Superior temporal gyrus (tissue), 1 donor: ENCODE measurements around the gene ASB3.

Experiments used
- DNase-seq: peaks from one replicate; pipeline ENCODE4 v3.0.0-alpha.2; 2016; ENCODE audit errors: extremely low spot score

The ASB3 gene

DNA sequence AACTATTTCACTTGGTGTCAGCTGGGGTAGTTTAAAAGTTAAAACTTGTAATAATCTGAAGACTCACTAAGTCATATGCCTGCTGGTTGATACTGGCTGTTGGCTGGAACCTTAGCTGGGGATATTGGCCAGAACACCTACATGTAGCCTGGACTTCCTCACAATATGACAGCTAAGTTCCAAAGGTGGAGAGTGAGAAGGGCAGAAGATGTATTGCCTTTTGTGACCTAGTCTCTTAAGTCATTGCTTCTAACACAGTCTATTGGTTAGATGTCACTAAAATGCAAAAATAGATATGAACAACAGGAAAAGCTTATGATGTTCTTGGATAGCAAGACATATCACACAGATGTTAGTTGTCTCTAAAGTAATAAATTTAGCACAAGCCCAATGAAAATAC lies 132.4 kb downstream of the ASB3 start:
- DNase-seq, result no peak

- DNase-seq, result no peak
These were observed 134.6 kb downstream of the ASB3 start for GRCh38 chr2:53652131-53652530.

DNA sequence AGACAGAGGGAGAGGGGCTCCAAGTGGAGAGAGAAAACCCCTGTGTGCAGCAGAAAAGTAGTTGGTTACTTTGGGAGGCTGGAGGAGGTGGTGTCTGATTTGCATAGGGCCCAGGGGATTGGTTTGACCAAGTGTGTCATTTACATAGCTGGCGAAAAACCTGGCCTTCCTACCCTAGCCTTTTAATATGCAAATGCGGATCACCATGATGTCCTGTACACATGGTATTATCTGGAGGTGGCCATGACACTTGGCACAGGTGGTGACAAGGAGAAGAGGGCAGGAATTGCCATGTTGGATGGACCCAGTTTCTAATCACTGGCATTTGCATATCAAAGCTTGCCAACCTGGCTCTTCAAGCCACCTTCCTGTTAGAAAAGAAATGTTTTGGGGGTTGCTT lies 140.0 kb downstream of the ASB3 start:
- no peak for DNase-seq

DNA sequence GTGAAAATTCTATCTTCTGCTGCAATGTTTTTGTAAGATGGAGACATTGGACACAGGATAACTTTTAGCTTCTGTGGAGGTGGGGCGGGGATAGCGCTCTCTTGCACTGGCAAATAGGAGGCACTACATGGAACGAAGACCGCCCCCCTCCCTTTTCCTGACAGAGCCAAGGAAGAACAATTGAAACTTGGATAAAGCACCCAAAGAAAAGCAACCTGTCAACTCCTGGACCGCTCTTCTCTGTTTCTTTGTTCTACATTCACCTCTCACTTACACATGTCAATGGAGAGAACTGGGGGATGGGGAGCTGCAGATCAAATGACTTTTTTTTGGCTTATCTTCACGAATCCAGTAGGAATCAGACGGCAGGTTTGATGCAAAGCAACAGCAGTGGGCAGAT lies 145.5 kb downstream of the ASB3 start:
- DNase-seq, result no peak

- no peak for DNase-seq
These were observed 146.3 kb downstream of the ASB3 start for GRCh38 chr2:53640466-53640865.

DNA sequence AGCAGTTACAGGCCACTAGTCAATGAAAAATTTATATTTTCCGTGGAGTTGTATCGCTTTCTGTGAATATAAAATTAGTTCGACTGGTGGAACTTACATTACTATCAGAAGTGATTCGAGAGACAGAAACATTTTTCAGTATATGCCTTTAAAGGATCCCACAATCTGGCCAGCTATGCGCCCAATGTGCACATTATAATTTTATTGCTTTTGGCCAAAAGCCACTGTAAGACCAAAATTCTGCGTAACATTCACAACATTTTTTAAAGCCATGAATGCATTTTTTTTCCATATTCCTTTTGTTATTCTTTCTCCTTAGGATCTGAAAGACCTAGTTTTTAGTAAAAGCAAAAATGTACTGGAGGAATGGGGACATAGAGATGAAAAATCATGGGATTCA lies 150.2 kb downstream of the ASB3 start:
- no peak for DNase-seq

DNA sequence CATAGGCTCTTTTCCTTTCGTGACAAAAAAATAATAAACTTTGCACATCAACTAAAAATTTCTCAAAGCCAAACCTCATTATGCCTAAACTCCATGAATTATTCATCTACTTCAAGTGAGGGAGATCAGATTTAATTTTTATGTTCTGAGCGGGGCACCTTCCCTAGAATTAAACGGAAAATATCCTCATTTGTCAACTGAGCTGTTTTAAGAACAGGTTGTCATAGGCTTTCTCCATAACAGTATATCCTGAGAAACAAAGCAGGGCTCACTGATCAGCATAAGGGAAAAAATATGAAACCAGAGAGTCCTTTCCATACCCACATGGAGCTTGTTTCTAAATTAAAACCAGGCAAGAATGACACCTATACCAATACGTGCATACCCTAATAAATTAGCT lies 150.6 kb downstream of the ASB3 start:
- no peak for DNase-seq

DNA sequence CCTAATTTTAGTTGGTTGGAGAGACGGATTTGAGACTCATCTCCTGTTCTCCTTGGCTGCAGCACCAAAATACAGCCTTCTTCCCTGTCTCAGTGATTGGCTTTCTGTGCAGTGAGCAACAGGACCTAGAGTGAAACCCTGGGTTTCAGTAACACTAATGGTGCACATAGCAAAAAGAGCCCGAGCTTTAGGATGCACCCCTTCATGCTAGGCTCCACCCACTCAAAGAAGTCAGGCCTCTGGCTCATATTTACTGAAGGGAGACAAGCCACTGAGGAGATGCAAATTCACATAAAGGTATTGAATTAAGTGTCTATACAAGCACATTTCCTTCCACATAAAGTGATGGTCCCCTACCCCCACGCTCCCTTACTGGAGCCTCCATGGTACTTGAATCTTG lies 151.1 kb downstream of the ASB3 start:
- no peak for DNase-seq

GRCh38 chr2:53633441-53633840 lies 153.3 kb downstream of the ASB3 start:
- DNase-seq, result no peak

GRCh38 chr2:53632714-53633113 lies 154.0 kb downstream of the ASB3 start:
- no peak for DNase-seq

GRCh38 chr2:53632126-53632460 lies 154.7 kb downstream of the ASB3 start:
- no peak for DNase-seq

DNA sequence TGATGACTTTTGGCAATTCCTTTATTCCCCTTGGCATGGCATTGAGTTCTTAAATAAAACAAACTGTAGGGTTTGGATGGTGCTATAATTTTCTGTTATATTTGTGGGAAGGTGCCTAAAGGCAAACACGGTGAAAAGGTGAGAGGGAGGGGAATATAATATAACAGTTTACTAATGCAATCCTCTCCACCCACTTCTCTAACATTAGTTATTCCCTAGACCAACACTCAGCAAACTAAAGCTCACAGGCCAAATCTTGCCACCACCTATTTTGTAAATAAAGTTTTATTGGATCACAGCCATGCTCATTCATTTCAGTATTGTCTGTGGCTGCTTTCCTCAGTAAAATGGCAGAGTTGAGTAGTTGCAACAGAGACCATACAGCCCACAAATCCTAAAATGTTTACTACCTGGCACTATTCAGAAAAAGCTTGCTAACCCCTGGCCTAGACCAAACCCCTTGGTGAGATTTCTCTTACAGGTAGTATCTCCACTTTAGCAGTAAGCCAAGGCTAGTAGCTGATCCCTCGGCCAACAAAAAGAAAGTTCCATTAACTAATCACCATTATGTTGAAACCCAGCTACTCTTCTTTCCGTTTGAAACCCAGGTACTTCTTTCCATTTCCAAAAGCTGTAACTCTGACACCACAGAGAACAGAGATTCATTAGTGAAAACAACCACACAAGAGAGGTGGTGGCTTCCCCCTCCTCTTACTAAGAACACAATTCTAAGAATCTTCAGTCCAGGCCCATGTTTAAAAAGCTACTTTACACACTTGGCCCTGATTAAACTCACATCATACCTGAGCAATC lies 155.2 kb downstream of the ASB3 start:
- no peak for DNase-seq

DNA sequence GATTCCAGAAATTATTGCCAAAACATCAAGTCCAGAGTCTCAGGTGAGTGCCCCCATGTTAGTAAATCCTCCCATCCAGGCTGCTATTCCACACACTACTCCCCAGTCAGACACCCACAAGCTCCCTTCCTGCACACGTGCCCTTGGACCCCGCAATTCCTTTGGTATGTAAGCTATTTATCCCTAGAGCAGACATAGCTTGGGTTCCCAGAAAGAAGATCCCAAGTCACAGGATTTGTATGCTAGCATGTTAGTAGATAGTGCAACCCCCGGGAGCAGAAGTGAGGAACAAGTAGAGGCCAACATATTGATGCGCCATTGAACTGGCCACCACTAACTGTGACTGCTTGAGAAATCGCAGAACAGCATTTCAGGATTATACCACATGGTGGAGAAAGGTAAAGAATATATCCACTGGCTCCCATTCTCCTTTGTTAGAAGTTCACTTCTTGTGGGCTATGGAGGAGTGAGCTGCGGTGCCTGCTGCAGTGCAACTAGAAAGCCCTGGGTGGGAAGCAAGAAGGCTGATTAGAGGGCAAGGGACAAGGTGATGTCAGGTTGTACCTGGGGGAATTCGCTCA lies 156.6 kb downstream of the ASB3 start:
- DNase-seq, result no peak

DNA sequence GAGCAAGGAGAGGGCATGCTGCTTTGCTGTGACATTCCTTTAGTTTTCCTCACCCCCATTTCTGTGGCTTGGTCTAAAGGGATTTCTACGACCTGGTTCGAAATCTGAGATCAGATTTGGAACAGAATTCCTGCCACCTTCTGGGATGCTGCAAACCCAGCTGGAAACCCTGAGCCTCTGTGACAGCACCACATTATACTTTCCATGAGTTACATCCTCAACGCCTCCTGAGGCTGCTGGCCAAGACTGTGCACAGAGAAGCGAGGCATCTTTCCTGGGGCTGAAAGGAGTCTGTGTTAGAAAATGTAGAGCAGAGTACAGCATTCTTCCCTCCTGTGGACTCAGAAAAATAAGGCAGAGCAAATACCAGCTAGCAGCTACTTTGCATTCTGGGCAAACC lies 157.3 kb downstream of the ASB3 start:
- DNase-seq, result peak; percentile 60

GRCh38 chr2:53629001-53629400 lies 157.8 kb downstream of the ASB3 start:
- no peak for DNase-seq

GRCh38 chr2:53622141-53622540 lies 164.6 kb downstream of the ASB3 start:
- DNase-seq, result no peak

- no peak for DNase-seq
These were observed 165.8 kb downstream of the ASB3 start for GRCh38 chr2:53620981-53621380.
